ENCODE measurements around the gene KCNIP1.

KCNIP1 gene

DNA sequence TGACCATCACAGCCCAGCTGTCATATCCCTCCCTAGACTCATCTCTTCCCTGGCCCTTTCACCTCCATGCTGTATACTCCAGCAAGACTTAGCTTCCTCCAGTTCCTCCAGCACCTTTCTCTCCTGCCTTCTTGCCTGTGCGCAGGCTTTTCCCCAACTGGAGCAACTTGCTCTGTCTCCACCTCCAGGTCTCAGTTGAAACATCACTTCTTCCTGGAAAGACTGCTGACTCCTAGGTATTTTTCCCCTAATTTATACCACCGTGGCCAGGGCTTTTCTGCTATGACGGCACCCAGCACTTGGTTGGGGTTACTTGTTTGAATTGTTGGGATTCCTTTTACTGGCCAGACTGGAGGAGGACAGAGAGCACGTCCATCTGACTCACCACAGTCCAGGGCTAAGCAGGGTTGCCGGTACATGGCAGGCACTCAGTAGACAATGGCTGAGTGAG lies 67.5 kb downstream of the KCNIP1 start:
- no peak for DNase-seq

DNA sequence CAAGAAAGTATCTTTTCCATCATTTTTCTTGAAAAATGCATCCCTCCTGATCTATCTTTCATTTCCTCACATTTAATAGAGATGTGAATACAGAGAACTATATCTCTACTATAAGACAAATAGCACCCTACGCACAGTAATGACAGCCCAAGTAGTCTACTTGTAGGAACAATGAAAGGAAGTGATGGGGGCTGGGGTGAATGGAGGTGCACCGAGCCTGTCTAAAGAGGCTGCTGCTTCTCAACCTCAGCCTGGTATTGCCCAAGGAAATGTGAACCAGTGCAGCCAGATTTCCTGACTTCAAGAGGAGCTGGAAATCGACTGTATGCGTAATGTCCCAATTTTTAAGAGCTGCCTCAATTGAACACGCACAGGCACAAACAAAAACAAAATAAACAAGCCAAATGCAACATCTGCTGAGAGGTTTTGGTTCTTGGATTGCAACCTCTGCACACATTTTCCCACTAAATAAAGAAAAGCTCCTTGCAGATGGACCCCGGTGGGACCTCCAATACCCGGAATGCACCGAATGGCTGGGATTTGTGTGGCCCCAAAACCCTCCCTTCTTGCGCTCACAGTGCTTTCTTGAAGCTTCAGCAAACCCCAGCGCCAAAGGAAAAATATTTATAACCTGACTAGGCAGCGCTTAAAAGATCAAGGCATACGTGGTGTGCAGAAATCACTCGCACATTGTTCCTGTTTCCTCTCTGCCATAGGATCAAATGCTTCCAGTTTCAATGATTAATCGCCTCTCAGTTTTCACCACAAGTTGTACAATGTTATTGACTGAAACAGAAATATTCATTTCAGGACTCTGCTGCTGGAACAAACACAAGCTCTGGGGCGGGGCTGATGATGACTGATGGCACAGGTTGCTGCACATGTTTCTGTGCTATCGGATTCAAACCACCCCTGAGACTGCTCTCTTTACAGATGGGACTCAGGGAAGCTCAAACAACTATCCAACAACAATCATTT lies 68.3 kb downstream of the KCNIP1 start:
- DNase-seq: no peak

DNA sequence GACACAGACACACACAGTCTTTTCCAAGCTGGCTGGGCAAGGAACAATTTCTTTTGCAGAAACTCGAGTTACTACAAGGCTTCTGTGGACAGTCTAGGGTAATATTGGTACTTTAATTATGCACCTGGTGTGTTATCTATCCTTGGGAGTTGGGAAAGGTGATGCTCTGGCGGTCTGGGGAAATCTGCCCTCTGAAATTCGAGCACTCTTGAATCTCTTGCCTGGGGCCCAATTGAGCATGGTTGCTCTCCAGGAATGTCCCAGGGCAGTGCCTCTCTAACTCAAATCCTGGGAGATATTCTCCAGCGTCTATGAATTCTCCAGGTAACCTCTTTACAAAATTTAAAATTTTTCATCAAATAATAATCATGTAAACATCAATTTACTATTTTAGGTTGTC lies 69.3 kb downstream of the KCNIP1 start:
- no peak for DNase-seq

- no peak for DNase-seq
Observed at GRCh38 chr5:170573660-170574059, 69.8 kb downstream of the KCNIP1 start.

- DNase-seq: no peak
Observed at GRCh38 chr5:170576602-170577535, 73.0 kb downstream of the KCNIP1 start.

- DNase-seq: no peak
Observed at GRCh38 chr5:170579601-170580000, 75.8 kb downstream of the KCNIP1 start.

GRCh38 chr5:170581211-170581610 lies 77.4 kb downstream of the KCNIP1 start:
- no peak for DNase-seq

DNA sequence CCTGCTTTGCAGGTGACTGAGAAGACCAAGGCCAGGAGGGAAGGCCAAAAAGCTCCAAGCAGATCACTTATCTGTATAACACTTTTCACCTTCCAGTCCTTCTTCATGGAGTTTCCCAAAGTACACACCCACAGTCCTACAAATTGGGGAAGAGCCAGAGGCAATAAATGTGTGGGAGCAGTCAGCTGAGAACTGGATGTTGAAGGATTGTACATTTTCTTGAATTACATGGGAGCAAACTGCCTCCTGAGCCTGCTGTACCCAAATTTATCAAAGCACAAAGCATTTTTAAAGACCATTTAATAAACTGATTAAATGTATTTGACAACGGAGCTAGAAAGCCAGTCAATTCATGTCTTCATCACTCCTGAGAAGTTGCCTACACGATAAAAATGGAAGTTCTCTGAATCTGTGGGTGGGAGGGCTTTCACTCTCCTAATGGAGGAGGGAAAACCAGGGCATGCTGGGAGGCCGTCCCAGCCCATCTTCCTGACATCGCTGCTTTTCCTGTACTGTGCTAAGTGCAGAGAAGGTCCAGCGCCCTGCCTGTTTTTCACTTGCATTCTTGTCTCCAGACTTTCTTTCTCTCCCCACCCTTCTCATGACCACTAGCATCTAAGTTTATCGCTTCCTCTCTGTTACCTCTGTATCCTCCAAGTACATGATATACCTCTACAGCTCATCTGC lies 79.0 kb downstream of the KCNIP1 start:
- no peak for DNase-seq

- DNase-seq: no peak
Observed at GRCh38 chr5:170584003-170584402, 80.2 kb downstream of the KCNIP1 start.

DNA sequence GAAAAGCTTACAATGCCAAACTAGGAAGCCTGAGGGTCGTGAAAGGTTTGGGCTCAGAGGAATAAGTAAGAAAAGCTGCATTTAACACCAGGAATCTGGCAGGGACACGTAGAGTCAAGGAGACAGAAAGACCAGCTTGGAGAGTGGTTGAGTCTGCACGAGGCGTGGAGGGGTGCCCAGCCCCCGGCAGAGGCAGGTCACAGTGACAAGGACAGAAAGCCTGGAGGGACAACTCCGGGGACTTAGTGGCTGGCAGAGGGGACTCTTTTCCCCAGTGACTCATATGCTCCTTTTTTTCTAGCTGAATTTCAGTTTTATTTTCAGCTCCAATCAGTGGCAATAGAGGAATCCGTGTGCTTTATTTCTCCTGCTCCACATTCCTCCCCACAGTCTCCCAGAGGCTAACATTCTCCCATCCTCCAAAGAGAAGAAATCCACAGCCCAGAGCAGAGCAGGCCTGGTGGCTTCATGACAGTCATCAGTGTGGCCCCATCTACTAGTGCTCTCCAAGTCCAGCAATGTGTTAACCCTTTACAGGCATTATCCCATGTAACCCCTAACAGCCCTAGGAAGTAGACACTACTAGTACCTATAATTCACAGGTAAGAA lies 80.7 kb downstream of the KCNIP1 start:
- no peak for DNase-seq

- no peak for DNase-seq
Observed at GRCh38 chr5:170585273-170585948, 81.6 kb downstream of the KCNIP1 start.

DNA sequence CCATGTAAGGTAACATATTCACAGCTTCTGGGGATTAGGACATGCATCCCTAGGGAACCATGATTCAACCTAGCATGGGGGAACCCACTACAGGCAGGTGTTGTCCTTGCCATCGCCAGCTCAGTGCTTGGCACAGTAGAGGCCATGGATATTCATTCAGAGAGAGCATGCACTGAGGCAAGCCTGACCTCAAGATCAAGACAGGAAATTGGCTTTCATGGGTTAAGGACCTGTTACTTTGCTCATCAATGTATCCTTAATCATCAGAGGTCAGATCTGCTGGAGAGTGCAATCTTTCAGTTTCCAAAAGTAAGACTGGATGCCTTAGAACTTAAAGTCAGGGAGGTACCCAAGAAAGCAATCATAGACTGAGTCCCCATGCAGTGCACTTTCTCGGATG lies 84.0 kb downstream of the KCNIP1 start:
- DNase-seq: no peak

- no peak for DNase-seq
Observed at GRCh38 chr5:170589643-170590042, 85.8 kb downstream of the KCNIP1 start.

DNA sequence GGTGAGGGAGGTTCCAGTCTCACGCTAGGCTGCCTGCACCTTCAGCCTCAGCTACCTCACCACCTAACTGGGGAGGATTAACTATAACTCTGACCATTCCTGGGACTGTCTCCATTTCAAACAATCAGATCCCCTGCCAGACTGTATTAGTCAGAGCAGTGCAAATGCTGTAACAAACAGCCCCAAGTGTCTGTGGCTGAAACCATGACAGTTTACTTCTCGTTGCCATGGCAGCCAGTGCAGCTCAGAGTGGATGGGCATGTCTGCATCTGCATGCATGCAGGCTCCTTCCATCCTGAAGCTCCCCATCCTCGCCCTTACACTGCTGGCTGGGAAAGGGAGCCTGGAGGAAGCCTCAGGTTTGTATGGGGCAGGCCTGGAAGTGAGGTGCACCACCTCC lies 86.7 kb downstream of the KCNIP1 start:
- no peak for DNase-seq

DNA sequence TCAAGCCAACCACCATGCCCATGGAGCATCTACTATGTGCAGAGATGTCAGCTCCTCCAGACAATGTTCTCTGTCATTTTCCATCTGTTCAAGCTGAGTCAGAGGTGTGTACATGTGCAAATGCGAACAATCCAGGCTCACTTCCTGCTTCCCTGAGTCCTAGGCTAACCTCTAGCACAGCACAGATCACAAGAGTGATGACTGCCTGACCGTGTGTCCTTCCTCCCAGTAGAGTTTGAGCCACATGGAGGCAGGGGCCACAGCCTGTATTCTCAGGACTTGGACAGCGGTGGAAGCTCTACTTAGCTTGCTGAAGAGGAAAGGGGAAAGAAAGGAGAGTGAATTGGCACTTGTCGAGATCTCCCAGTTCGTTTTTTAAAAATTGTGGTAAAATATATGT lies 87.2 kb downstream of the KCNIP1 start:
- no peak for DNase-seq

DNA sequence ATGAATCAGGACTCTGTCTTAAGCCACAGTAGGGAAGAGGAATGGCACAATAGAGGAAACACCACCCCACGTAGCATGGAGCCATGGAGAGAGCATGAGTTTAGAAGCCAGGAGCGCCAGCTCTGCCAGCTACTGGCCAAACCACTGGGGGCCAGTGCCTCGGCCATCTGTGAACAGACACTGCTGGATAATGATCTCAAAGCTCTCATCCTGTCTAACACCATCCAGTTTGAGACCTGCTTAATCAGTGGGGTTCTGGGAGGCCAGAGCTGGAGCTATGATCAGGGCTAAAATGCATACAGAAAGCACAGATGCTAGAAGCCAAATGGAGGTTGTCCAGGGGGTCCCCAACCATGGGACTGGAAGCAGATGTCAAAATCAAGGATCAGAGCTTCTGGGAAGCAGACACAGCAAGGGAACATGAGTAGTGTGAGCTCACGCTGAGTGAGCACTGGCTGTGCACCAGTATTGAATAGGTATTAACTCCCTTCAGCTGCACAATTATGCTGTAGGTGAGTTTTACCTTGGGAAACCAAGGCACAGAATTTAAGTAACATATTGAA lies 92.7 kb downstream of the KCNIP1 start:
- DNase-seq: no peak

DNA sequence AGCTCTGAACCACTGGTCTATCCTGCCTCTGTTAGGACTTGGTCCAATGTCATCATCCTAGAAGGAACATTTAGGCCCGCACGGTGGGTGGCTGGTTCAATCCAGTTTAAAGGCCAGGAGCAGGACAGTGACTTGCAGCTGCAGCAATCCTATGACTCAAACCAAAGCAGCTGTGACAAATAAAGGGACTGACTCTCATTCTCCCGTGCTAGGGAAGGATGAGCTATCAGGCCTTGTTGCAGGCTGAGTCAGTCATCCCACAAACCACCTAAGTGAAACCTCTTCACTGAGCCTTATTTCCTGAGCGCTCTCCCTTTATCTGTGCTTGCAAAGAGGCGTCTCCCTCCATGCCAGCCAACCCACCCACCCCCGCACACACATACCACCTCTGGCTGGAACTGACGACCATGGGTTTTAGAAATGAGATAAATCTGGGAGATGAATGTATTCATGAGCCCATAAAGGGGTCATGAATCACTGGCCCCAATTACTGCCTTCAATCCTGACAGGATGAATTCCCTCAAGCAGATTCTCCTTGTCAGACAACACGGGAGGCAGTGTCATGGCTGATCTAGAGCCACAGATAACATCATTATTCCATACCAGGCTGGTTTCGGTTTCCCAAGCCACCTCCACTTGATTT lies 93.4 kb downstream of the KCNIP1 start:
- DNase-seq: no peak

GRCh38 chr5:170597872-170598271 lies 94.1 kb downstream of the KCNIP1 start:
- DNase-seq: no peak

- DNase-seq: no peak
Observed at GRCh38 chr5:170599756-170600155, 95.9 kb downstream of the KCNIP1 start.

DNA sequence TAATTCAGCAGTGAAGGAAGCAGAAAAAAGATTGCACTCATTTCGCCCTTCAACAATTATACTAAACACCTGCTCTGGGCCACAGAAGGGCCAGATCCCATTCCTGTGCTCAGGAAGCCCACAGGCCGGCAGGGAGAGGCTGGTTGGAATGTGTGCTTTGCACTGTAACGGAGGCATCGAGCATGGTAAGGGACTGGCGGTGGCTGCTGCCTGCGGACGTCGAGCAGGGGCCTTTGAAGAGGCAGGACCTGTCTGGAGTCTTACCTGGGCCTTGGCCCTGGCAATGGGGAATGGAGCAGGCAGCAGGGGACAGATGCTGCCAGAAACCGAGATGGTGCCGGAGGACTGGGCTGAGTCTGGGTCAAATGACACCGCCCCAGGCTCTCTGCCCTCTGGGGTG lies 97.8 kb downstream of the KCNIP1 start:
- no peak for DNase-seq

DNA sequence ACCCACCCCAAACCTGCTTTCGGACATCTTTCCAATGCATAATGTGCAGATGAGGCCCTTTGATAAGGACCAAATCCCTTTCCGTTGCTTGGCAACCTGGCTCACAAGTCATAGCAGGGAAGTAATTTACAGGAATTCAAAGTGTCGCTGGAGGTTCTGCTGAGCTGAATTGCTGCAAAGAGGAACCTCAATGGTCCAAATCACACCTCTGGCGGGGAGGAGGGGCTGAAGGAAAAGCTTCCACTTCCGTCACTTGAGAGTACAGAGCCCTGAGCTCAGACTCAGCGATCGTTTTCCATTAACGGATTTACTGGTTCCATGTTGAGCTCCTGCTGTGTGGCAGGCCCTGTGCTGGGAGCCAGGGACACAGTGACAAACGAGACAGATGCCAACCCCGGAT lies 99.3 kb downstream of the KCNIP1 start:
- no peak for DNase-seq
